ENCODE data around the gene TOM1. TPM values are rescaled to one million over a fixed set of nuclear protein-coding genes. Genes with fewer than 3 reads are reported as not detected.

The TOM1 gene
- total and polyA plus RNA-seq, 10 of the 15 experiments (the other 5 are each of a cell fraction or from before 2014, with no cell fraction given) = 2.2 to 64.6 (median 40.3) TPM

DNA sequence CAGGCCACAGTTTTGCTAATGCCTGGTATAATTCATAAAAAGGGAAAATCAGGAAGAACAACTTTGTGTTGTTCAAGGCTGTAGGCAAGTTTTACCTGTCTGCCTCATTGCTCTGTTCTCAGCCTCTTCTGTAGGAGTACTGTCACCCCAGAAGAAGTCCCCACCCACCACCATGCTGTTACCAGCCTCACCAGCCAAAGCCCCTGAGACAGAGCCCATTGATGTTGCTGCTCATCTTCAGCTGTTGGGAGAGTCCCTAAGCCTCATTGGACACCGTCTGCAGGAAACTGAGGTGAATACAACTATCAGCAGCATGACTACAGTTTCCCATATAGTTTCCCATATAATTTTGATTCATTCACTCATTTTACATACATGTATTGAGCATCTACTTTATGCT, 11.6 kb upstream of the TOM1 start:
- H3K27ac ChIP-seq (ENCODE audit: control insufficient read depth, insufficient read depth) = no peak overlapping the region
- in situ Hi-C loops (cut with MboI) (no loop called here), intact Hi-C loops (cut with micrococcal nuclease; ENCODE audit: unreplicated experiment) (no loop called here)
- H3K79me2 ChIP-seq (ENCODE audit: control insufficient read depth, insufficient read depth, low read length) = no peaks in the 10 kb centered on the region
- TF ChIP-seq POLR2AphosphoS2 (IDR thresholded peaks at IDR 0.05; ENCODE audit: low read depth, low read length) = no peak
- ATAC-seq = no peak
- ChIA-PET CTCF (no interaction called here), SMC1A (ENCODE audit: uncharacterized antibody, unreplicated experiment) (no interaction called here), POLR2A (no interaction called here), RAD21 (ENCODE audit: unreplicated experiment) (interaction anchor here (1.0 kb wide), 1 partner anchor 18 kb away, joined by 3 read pairs; no protein-coding TSS in a partner anchor)
- H3K4me3 ChIP-seq = no peak overlapping the region
- peaks cover 7 to 24% of the 10 kb centered on the region in 2 experiments for H3K36me3 ChIP-seq (ENCODE audit: control insufficient read depth in 2 of 2, insufficient read depth in 2 of 2, low read length in 1 of 2)
- DNase-seq (ENCODE audit: low read depth, low spot score) = no peak
- no peak for FAIRE-seq
- 11% methylated on average over 1 of the region's 1 CpG for WGBS (ENCODE audit: insufficient coverage, insufficient replicate concordance, low lambda C conversion rate, missing lambda C conversion rate)
- no peak overlapping the region for H2AFZ ChIP-seq (ENCODE audit: control insufficient read depth, low read depth, low read length)
- no TSS peak for BruUV-seq (replicated peaks)
- no peaks in the 10 kb centered on the region for H3K4me1 ChIP-seq (ENCODE audit: control insufficient read depth, insufficient read depth, low read length)
- H3K9ac ChIP-seq (ENCODE audit: control insufficient read depth, insufficient read depth, low read length) = no peak overlapping the region
- H3K9me3 ChIP-seq (replicated peaks; ENCODE audit: control insufficient read depth, insufficient read depth, low read length) = no peaks in the 10 kb centered on the region
- H3K27me3 ChIP-seq (replicated peaks in 1 of 2; ENCODE audit: control insufficient read depth in 2 of 2, insufficient read depth in 2 of 2, low read length in 1 of 2) = no peaks in the 10 kb centered on the region
- H4K20me1 ChIP-seq (ENCODE audit: control insufficient read depth, insufficient read depth) = no peaks in the 10 kb centered on the region
- no peak overlapping the region for H3K4me2 ChIP-seq (ENCODE audit: control insufficient read depth, insufficient read depth)

DNA sequence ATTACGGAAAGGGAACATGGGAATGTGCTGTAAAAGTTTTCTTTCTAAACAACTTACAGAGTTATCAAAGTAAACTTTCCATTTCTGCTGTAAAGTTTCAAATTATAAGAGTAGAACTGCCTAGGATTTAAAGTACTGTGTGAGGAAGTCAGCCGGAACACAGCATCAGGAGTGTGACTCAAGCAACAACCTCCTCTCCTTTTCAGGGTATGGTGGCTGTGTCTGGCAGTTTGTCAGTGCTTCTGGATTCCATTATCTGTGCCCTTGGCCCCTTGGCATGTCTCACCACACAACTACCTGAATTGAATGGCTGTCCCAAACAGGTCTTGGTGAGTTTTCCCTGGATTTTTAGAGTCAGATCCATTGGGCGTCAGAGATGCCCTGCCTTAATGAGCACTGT, 6.9 kb upstream of the TOM1 start:
- SMC1A ChIA-PET (ENCODE audit: uncharacterized antibody, unreplicated experiment) = no interaction called here
- BruUV-seq (replicated peaks) = no TSS peak
- no peak overlapping the region for H3K9ac ChIP-seq (ENCODE audit: control insufficient read depth, insufficient read depth, low read length)
- TF ChIP-seq NRF1 (conservative IDR thresholded peaks at IDR 0.05; ENCODE audit: low read depth, low read length) (no peak), TARDBP (IDR thresholded peaks at IDR 0.05; ENCODE audit: borderline replicate concordance) (no peak), GABPA (IDR thresholded peaks at IDR 0.05; ENCODE audit: low read depth) (no peak), BCL11A (IDR thresholded peaks at IDR 0.05; ENCODE audit: low read depth, low read length) (no peak), RUNX3 (IDR thresholded peaks at IDR 0.05; ENCODE audit: low read length) (no peak), CBX5 (IDR thresholded peaks at IDR 0.05; ENCODE audit: low read depth) (no peak), EZH2 (IDR thresholded peaks at IDR 0.05; ENCODE audit: borderline replicate concordance, control insufficient read depth, low read depth, low read length) (no peak)
- TF ChIP-seq, protein P1, sequence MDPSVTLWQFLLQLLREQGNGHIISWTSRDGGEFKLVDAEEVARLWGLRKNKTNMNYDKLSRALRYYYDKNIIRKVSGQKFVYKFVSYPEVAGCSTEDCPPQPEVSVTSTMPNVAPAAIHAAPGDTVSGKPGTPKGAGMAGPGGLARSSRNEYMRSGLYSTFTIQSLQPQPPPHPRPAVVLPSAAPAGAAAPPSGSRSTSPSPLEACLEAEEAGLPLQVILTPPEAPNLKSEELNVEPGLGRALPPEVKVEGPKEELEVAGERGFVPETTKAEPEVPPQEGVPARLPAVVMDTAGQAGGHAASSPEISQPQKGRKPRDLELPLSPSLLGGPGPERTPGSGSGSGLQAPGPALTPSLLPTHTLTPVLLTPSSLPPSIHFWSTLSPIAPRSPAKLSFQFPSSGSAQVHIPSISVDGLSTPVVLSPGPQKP (IDR thresholded peaks at IDR 0.05; ENCODE audit: low read depth, low read length) = no peak
- TF ChIP-seq, protein P2, sequence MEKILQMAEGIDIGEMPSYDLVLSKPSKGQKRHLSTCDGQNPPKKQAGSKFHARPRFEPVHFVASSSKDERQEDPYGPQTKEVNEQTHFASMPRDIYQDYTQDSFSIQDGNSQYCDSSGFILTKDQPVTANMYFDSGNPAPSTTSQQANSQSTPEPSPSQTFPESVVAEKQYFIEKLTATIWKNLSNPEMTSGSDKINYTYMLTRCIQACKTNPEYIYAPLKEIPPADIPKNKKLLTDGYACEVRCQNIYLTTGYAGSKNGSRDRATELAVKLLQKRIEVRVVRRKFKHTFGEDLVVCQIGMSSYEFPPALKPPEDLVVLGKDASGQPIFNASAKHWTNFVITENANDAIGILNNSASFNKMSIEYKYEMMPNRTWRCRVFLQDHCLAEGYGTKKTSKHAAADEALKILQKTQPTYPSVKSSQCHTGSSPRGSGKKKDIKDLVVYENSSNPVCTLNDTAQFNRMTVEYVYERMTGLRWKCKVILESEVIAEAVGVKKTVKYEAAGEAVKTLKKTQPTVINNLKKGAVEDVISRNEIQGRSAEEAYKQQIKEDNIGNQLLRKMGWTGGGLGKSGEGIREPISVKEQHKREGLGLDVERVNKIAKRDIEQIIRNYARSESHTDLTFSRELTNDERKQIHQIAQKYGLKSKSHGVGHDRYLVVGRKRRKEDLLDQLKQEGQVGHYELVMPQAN (conservative IDR thresholded peaks at IDR 0.05) = no peak
- TF ChIP-seq, protein P3, sequence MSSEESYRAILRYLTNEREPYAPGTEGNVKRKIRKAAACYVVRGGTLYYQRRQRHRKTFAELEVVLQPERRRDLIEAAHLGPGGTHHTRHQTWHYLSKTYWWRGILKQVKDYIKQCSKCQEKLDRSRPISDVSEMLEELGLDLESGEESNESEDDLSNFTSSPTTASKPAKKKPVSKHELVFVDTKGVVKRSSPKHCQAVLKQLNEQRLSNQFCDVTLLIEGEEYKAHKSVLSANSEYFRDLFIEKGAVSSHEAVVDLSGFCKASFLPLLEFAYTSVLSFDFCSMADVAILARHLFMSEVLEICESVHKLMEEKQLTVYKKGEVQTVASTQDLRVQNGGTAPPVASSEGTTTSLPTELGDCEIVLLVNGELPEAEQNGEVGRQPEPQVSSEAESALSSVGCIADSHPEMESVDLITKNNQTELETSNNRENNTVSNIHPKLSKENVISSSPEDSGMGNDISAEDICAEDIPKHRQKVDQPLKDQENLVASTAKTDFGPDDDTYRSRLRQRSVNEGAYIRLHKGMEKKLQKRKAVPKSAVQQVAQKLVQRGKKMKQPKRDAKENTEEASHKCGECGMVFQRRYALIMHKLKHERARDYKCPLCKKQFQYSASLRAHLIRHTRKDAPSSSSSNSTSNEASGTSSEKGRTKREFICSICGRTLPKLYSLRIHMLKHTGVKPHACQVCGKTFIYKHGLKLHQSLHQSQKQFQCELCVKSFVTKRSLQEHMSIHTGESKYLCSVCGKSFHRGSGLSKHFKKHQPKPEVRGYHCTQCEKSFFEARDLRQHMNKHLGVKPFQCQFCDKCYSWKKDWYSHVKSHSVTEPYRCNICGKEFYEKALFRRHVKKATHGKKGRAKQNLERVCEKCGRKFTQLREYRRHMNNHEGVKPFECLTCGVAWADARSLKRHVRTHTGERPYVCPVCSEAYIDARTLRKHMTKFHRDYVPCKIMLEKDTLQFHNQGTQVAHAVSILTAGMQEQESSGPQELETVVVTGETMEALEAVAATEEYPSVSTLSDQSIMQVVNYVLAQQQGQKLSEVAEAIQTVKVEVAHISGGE (CRISPR knock-in tag; IDR thresholded peaks at IDR 0.05) = no peak

More for the DNA sequence above, 6.9 kb upstream of the TOM1 start:
- ChIA-PET POLR2A (interaction anchor here (0.5 kb wide), 1 partner anchor 1040 kb away, joined by 3 read pairs; no protein-coding TSS in a partner anchor), CTCF (no interaction called here), RAD21 (ENCODE audit: unreplicated experiment) (no interaction called here)
- H3K27me3 ChIP-seq (replicated peaks in 1 of 2; ENCODE audit: control insufficient read depth in 2 of 2, insufficient read depth in 2 of 2, low read length in 1 of 2) = no peaks in the 10 kb centered on the region
- no peaks in the 10 kb centered on the region for H3K9me3 ChIP-seq (replicated peaks; ENCODE audit: control insufficient read depth, insufficient read depth, low read length)
- in situ Hi-C loops (cut with MboI) = no loop called here
- H3K4me3 ChIP-seq = no peak overlapping the region
- no peak overlapping the region for H2AFZ ChIP-seq (ENCODE audit: control insufficient read depth, low read depth, low read length)
- no peak for DNase-seq (ENCODE audit: low read depth, low spot score)
- H3K4me1 ChIP-seq (ENCODE audit: control insufficient read depth, insufficient read depth, low read length) = no peaks in the 10 kb centered on the region
- no peak for ATAC-seq
- WGBS (ENCODE audit: insufficient coverage, insufficient replicate concordance, low lambda C conversion rate, missing lambda C conversion rate) = 95% methylated on average over 3 of the region's 3 CpGs
- H4K20me1 ChIP-seq (ENCODE audit: control insufficient read depth, insufficient read depth) = no peaks in the 10 kb centered on the region
- no peak overlapping the region for H3K27ac ChIP-seq (ENCODE audit: control insufficient read depth, insufficient read depth)
- intact Hi-C loops (cut with micrococcal nuclease; ENCODE audit: unreplicated experiment) = no loop called here
- FAIRE-seq = no peak
- H3K79me2 ChIP-seq (ENCODE audit: control insufficient read depth, insufficient read depth, low read length) = no peaks in the 10 kb centered on the region
- no peak overlapping the region for H3K4me2 ChIP-seq (ENCODE audit: control insufficient read depth, insufficient read depth)
- H3K36me3 ChIP-seq (ENCODE audit: control insufficient read depth in 2 of 2, insufficient read depth in 2 of 2, low read length in 1 of 2) = peaks cover 10 to 23% of the 10 kb centered on the region in 2 experiments; a peak in 3 of 4 replicates

All from GM12878 (cell line).